VCaP (cell line): ENCODE data around the gene AUTS2.

ENCODE experiments used
- H3K27ac ChIP-seq: fragments of 450-650 bp; 2 replicates; pipeline ENCODE4 v1.5.1; 2017
- TF ChIP-seq, protein P1 (sequence below): fragments of 450-650 bp; conservative IDR thresholded peaks from 2 replicates; pipeline ENCODE4 v1.5.1; 2017; ENCODE audit warnings: mild to moderate bottlenecking, moderate library complexity

AUTS2 gene

DNA sequence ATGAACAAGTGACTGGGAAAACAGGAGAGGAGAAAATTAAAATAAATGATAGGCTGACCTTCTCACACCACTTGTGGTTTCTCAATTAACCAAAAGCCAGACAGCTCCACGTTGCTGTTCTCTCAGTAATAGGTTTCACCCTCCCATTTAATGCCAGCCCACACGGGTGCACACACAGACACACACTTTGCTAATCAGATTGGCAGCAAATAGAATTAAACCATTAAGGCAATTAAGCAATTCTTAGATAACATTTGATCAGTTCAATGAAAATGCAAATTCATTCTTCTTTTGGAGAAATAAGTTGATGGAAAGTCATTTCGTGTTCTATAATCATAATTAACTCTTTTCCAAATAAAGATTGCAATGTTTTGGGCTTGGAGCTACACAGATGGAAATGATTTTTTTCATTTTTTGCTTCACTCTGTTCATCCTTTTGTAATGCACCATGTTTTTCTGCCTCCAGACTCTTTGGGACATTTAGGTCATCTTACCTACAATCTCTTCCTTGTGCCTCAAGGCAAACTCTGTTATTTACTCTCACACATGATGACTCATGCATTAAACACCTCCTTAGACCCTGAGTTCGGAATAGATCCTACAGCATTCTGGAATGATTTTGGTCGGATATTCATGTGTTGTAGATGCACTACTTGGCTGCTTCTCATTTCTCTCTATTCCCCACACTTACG is 700.7 kb downstream of the AUTS2 start:
- H3K27ac ChIP-seq, result no peak overlapping the region
- TF ChIP-seq, protein P1, sequence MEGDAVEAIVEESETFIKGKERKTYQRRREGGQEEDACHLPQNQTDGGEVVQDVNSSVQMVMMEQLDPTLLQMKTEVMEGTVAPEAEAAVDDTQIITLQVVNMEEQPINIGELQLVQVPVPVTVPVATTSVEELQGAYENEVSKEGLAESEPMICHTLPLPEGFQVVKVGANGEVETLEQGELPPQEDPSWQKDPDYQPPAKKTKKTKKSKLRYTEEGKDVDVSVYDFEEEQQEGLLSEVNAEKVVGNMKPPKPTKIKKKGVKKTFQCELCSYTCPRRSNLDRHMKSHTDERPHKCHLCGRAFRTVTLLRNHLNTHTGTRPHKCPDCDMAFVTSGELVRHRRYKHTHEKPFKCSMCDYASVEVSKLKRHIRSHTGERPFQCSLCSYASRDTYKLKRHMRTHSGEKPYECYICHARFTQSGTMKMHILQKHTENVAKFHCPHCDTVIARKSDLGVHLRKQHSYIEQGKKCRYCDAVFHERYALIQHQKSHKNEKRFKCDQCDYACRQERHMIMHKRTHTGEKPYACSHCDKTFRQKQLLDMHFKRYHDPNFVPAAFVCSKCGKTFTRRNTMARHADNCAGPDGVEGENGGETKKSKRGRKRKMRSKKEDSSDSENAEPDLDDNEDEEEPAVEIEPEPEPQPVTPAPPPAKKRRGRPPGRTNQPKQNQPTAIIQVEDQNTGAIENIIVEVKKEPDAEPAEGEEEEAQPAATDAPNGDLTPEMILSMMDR, result no peak

- TF ChIP-seq, protein P1, result no peak
- no peak overlapping the region for H3K27ac ChIP-seq
Observed at GRCh38 chr7:70299472-70299807, 701.2 kb downstream of the AUTS2 start.

DNA sequence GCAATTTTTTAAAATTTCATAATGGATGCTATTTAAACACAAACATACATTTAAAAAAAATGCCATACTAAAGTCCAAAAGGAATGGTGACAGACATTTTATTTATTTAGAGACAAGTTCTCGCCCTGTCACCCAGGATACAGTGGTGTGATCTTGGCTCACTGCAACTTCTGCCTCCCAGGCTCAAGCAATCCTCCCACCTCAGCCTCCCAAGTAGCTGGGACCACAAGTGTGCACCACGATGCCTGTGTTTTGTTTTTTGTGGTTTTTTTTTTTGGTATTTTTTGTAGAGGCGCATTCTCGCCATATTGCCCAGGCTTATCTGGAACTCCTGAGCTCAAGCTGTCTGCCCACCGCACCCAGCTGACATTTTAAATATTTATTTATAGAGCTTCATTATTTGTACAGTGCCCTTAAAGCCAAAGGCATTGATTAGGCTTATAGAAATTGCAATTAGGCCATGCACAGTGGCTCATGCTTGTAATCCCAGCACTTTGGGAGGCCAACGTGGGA is 703.5 kb downstream of the AUTS2 start:
- no peak overlapping the region for H3K27ac ChIP-seq
- TF ChIP-seq, protein P1, result no peak

- no peak overlapping the region for H3K27ac ChIP-seq
- TF ChIP-seq, protein P1, result no peak
Observed at GRCh38 chr7:70303309-70303708, 705.0 kb downstream of the AUTS2 start.

DNA sequence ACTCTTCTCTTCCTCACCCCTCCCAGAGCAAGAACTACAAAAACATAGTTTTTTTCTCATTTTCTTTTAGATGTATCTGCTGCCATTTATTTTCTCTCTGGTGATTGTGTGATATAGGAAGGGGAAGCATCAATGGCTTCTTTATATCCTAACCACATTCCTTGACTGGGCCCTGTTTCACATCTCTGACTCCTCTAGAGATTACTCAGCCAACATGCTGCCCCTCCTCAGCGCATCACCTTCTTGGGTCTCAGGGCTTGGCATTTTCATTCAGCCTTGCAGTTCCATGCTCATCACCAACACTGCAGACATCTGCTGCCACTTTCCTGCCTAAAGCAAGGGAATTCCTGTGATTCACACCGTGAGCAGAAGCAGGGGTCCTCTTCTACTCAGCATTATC is 705.5 kb downstream of the AUTS2 start:
- TF ChIP-seq, protein P1, result no peak
- H3K27ac ChIP-seq, result no peak overlapping the region

GRCh38 chr7:70306173-70306572 is 707.9 kb downstream of the AUTS2 start:
- TF ChIP-seq, protein P1, result no peak
- no peak overlapping the region for H3K27ac ChIP-seq

- TF ChIP-seq, protein P1, result no peak
Observed at GRCh38 chr7:70307544-70308106, 709.4 kb downstream of the AUTS2 start.

More at GRCh38 chr7:70307544-70308106, 709.4 kb downstream of the AUTS2 start:
- no peak overlapping the region for H3K27ac ChIP-seq
